Fibroblast of the aortic adventitia (primary cell): Measurements from ENCODE around the gene TFEB. TPM values are rescaled to one million over a fixed set of nuclear protein-coding genes. Genes with fewer than 3 reads are reported as not detected.
A peak's percentile ranks its signal among the peaks of the same experiment; 100 is the strongest.

Experiments
- DNase-seq: peaks from one replicate; pipeline ENCODE4 v3.0.0-alpha.2; 2010; ENCODE audit warnings: low read depth
- H3K4me3 ChIP-seq: 2 replicates; pipeline ENCODE4 v1.5.1; 2011; ENCODE audit warnings: low read depth, mild to moderate bottlenecking, control low read depth, low read length, moderate library complexity
- total RNA-seq: library from RNA; depleted of rRNA; stranded (reverse); fragments of >200 nt; gene quantifications from 2 replicates; pipeline ENCODE4 v1.2.3, GENCODE V29; 2012; ENCODE audit warnings: low replicate concordance
- TF ChIP-seq, protein P1 (sequence below): IDR thresholded peaks from 2 replicates; pipeline ENCODE4 v1.5.1; 2011; ENCODE audit warnings: mild to moderate bottlenecking, low read length, control low read depth, inconsistent platforms; ENCODE audit not compliant: insufficient read depth

The TFEB gene
- total RNA-seq, 1 donor: 5.1 TPM

GRCh38 chr6:41711323-41712038 lies 23.9 kb downstream of the TFEB start:
- TF ChIP-seq, protein P1, sequence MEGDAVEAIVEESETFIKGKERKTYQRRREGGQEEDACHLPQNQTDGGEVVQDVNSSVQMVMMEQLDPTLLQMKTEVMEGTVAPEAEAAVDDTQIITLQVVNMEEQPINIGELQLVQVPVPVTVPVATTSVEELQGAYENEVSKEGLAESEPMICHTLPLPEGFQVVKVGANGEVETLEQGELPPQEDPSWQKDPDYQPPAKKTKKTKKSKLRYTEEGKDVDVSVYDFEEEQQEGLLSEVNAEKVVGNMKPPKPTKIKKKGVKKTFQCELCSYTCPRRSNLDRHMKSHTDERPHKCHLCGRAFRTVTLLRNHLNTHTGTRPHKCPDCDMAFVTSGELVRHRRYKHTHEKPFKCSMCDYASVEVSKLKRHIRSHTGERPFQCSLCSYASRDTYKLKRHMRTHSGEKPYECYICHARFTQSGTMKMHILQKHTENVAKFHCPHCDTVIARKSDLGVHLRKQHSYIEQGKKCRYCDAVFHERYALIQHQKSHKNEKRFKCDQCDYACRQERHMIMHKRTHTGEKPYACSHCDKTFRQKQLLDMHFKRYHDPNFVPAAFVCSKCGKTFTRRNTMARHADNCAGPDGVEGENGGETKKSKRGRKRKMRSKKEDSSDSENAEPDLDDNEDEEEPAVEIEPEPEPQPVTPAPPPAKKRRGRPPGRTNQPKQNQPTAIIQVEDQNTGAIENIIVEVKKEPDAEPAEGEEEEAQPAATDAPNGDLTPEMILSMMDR: no peak
- DNase-seq: no peak
- H3K4me3 ChIP-seq: no peak overlapping the region

DNA sequence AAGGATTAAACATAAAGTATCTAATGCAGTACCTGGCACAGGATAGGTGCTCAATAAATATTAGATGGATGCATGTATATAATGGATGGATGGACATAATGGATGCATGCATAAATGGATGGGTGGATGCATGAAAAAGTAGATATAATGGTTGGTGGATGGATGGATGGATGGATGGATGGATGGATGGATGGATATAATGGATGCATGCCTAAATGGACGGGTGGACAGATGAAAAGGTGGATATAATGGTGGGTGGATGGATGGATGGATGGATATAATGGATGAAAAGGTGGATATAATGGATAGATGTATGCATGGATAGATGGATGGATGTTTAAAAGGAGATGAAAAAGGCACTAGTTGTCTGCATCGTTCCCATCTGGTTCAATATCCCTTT lies 26.0 kb downstream of the TFEB start:
- TF ChIP-seq, protein P1: no peak
- no peak for DNase-seq
- H3K4me3 ChIP-seq: no peak overlapping the region

GRCh38 chr6:41708856-41709255 lies 26.6 kb downstream of the TFEB start:
- TF ChIP-seq, protein P1: no peak
- no peak overlapping the region for H3K4me3 ChIP-seq
- no peak for DNase-seq

DNA sequence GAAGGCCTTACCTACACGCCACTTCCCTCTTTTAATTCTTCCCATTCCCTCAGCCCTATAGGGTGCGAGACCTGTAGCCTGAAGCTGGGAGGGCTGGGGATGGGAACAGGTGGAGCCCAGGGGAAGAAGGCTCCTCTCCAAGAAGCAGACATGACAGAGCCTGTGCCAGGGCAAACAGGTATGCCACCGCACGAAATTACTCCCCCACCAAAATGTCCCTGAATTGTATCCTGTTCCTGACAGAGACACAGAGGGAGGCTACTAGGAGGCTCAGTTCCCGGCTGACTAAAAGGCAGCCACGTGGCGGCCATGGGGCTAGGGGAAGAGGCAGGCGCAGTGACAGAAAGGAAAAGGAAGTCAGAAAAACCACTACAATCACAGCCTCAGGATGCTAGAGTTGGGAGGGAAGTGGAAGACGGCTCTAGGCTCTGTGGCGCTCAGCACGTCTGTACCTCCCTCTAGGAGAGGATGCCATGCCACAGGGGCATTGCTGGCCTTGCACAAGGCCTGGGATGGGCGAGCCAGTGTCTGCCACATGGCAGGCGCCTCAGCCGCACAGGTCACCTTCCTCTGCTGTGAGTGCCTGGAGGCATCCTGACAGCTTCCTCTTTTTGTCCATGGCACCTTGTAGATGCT lies 27.7 kb downstream of the TFEB start:
- TF ChIP-seq, protein P1: no peak
- DNase-seq: no peak
- H3K4me3 ChIP-seq: no peak overlapping the region

- no peak overlapping the region for H3K4me3 ChIP-seq
- TF ChIP-seq, protein P1: no peak
- DNase-seq: peak; percentile 60
These were observed 28.4 kb downstream of the TFEB start for GRCh38 chr6:41706876-41707564.

DNA sequence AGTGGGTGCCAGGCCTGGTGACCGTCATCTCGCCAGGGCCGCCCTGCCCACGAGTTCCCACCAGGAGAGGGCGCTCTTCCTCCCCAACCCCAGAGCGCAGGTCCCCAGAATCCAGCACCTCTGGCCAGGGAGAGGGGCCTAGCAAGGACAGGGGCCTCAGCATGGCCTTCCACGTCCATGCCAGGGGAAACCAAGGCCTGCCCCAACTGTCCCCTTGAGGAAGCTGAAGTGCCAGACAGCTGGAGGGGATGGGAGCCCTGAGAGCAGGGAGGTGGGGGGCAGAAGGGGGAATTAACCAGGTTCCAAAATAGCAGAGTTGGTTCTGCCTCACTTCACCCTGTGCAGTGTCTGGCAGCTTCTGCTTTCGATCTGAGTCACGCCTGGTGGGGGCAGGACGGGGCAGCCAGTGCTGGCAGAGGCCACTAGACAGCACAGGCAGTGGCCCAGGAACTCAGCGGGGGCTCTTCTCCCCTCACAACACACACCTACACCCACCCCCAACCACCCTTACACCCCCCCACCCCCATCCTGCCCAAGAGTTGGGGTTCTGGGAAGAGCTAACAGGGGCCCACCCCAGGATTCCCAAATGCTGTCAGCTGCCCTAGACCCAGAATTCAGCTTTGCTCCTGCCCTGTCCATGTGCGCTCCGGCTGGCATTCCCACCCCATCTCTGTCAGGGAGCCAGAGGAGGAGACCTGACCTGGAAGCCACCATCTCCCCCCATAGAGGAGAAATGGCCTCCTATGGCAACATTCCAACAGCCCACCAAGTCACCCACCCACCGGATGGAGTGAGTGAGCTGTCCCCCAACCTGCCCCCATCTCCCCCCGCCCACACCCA lies 29.2 kb downstream of the TFEB start:
- TF ChIP-seq, protein P1: peak; percentile 66
- peak; percentile 68 for DNase-seq
- no peak overlapping the region for H3K4me3 ChIP-seq
